DND-41 (cell line): ENCODE measurements around the gene GRHL3.

Experiments
- CTCF ChIP-seq: IDR thresholded peaks from 2 replicates; pipeline ENCODE4 v1.5.1; 2012; ENCODE audit warnings: borderline replicate concordance, low read length, moderate library complexity, mild to moderate bottlenecking; ENCODE audit not compliant: poor library complexity, severe bottlenecking; ENCODE audit errors: extremely low read depth
- EZH2 ChIP-seq: IDR thresholded peaks from 3 replicates; pipeline ENCODE4 v1.6.1; 2012; ENCODE audit warnings: borderline replicate concordance, low read depth, mild to moderate bottlenecking, moderate library complexity, low read length, inconsistent platforms; ENCODE audit not compliant: severe bottlenecking

- TF ChIP-seq EZH2 (no peak), CTCF (no peak)
Measured at GRCh38 chr1:24380508-24380907, 61.4 kb downstream of the GRHL3 start.
